HL-60 (cell line): Measurements from ENCODE around the gene SPAG8.

Source experiments
- DNase-seq, 2 experiments: peaks; one replicate each; pipeline ENCODE4 v3.0.0-alpha.2; 2010 to 2020; ENCODE audit warnings: low read depth in 1 of 2, low spot score in 1 of 2
- H3K27ac ChIP-seq: fragments of 250-450 bp; sonication (Bioruptor Pico); replicated peaks from 2 replicates; pipeline ENCODE4 v1.5.1; 2020; ENCODE audit warnings: mild to moderate bottlenecking, moderate library complexity
- H3K27me3 ChIP-seq: fragments of 250-450 bp; sonication (Bioruptor Pico); 2 replicates; pipeline ENCODE4 v1.5.1; 2021; ENCODE audit warnings: mild to moderate bottlenecking, moderate library complexity; ENCODE audit not compliant: insufficient read depth, poor library complexity, severe bottlenecking
- H3K4me3 ChIP-seq: replicated peaks from 2 replicates; pipeline ENCODE4 v1.5.1; 2011; ENCODE audit warnings: mild to moderate bottlenecking, control low read depth, low read length; ENCODE audit not compliant: insufficient read depth
- GABPA ChIP-seq: IDR thresholded peaks from 2 replicates; pipeline ENCODE4 v1.6.1; 2012; ENCODE audit warnings: low read depth
- POLR2AphosphoS5 ChIP-seq: IDR thresholded peaks from 2 replicates; pipeline ENCODE4 v1.6.1; 2012; ENCODE audit warnings: low read depth
- SPI1 ChIP-seq: IDR thresholded peaks from 2 replicates; pipeline ENCODE4 v1.6.1; 2012; ENCODE audit warnings: low read depth, mild to moderate bottlenecking, borderline replicate concordance
- TF ChIP-seq, protein P1 (sequence below): IDR thresholded peaks from 2 replicates; pipeline ENCODE4 v1.6.1; 2012; ENCODE audit warnings: low read depth; ENCODE audit not compliant: insufficient replicate concordance
- TF ChIP-seq, protein P2 (sequence below): IDR thresholded peaks from one replicate; pipeline ENCODE4 v1.5.1; 2011; ENCODE audit warnings: low read length, control low read depth, inconsistent platforms; ENCODE audit not compliant: insufficient read depth

The SPAG8 gene

DNA sequence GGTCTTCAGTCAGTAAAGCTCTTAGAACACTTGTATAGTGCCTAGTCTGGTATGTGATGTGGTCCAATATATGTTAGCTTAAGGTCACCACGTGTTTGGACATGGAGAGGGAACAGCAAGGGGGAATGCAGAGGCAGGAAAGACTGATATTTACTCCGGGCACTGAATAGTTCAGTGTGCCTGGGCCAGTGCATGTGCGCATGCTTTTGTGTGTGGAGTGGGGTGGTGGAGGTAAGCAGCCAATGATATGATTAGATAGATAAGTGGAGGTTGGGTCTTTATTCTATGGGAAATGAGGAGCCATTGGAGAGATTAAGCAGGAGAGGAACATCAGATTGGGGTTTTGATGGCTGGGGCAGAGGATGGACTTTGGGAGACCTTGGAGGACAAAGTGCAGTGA is 44.1 kb upstream of the SPAG8 start:
- Histone ChIP-seq H3K27ac (no peak overlapping the region), H3K27me3 (peaks cover 18% of the 10 kb centered on the region), H3K4me3 (no peak overlapping the region)
- TF ChIP-seq, protein P1, sequence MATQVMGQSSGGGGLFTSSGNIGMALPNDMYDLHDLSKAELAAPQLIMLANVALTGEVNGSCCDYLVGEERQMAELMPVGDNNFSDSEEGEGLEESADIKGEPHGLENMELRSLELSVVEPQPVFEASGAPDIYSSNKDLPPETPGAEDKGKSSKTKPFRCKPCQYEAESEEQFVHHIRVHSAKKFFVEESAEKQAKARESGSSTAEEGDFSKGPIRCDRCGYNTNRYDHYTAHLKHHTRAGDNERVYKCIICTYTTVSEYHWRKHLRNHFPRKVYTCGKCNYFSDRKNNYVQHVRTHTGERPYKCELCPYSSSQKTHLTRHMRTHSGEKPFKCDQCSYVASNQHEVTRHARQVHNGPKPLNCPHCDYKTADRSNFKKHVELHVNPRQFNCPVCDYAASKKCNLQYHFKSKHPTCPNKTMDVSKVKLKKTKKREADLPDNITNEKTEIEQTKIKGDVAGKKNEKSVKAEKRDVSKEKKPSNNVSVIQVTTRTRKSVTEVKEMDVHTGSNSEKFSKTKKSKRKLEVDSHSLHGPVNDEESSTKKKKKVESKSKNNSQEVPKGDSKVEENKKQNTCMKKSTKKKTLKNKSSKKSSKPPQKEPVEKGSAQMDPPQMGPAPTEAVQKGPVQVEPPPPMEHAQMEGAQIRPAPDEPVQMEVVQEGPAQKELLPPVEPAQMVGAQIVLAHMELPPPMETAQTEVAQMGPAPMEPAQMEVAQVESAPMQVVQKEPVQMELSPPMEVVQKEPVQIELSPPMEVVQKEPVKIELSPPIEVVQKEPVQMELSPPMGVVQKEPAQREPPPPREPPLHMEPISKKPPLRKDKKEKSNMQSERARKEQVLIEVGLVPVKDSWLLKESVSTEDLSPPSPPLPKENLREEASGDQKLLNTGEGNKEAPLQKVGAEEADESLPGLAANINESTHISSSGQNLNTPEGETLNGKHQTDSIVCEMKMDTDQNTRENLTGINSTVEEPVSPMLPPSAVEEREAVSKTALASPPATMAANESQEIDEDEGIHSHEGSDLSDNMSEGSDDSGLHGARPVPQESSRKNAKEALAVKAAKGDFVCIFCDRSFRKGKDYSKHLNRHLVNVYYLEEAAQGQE: no peak
- no peak for TF ChIP-seq POLR2AphosphoS5
- TF ChIP-seq SPI1: no peak
- no peak for TF ChIP-seq GABPA
- TF ChIP-seq, protein P2, sequence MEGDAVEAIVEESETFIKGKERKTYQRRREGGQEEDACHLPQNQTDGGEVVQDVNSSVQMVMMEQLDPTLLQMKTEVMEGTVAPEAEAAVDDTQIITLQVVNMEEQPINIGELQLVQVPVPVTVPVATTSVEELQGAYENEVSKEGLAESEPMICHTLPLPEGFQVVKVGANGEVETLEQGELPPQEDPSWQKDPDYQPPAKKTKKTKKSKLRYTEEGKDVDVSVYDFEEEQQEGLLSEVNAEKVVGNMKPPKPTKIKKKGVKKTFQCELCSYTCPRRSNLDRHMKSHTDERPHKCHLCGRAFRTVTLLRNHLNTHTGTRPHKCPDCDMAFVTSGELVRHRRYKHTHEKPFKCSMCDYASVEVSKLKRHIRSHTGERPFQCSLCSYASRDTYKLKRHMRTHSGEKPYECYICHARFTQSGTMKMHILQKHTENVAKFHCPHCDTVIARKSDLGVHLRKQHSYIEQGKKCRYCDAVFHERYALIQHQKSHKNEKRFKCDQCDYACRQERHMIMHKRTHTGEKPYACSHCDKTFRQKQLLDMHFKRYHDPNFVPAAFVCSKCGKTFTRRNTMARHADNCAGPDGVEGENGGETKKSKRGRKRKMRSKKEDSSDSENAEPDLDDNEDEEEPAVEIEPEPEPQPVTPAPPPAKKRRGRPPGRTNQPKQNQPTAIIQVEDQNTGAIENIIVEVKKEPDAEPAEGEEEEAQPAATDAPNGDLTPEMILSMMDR: no peak
- DNase-seq: no peak

DNA sequence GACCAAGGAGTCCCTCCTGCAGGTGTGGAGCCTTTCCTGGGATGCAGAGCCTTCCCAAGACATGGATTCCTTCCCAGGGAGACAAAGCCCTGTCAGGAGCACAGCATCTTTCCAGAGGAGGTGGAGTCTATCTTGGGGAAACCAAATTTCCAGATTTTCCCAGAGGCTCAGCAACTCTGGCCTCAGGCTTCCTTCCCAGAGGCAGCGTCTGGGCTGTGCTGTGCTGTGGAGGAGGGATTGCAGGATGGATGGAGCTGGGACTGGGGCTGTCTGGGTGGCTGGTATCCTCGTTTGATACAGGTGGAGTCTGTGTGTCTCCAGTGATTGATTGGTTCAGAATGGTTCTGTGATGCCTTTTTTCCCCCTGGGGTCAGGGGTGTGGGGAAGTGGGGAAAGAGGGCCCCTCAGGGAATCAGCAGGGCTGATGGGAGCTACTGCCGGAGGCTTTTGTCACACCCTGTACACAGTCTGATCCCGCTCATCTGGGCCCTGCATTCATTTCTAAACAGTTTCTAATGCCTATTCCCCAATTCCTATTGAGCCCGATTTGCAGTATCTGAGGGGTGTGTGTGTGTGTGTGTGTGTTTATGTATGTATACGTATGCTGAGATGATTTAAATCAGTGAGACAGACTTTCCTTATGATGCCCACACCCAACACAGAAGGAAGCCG is 42.2 kb upstream of the SPAG8 start:
- TF ChIP-seq, protein P2: no peak
- no peak for TF ChIP-seq SPI1
- no peak for TF ChIP-seq GABPA
- TF ChIP-seq, protein P1: no peak
- no peak overlapping the region for H3K27ac ChIP-seq
- no peak overlapping the region for H3K4me3 ChIP-seq
- DNase-seq: no peak
- peaks cover 26% of the 10 kb centered on the region for H3K27me3 ChIP-seq

DNA sequence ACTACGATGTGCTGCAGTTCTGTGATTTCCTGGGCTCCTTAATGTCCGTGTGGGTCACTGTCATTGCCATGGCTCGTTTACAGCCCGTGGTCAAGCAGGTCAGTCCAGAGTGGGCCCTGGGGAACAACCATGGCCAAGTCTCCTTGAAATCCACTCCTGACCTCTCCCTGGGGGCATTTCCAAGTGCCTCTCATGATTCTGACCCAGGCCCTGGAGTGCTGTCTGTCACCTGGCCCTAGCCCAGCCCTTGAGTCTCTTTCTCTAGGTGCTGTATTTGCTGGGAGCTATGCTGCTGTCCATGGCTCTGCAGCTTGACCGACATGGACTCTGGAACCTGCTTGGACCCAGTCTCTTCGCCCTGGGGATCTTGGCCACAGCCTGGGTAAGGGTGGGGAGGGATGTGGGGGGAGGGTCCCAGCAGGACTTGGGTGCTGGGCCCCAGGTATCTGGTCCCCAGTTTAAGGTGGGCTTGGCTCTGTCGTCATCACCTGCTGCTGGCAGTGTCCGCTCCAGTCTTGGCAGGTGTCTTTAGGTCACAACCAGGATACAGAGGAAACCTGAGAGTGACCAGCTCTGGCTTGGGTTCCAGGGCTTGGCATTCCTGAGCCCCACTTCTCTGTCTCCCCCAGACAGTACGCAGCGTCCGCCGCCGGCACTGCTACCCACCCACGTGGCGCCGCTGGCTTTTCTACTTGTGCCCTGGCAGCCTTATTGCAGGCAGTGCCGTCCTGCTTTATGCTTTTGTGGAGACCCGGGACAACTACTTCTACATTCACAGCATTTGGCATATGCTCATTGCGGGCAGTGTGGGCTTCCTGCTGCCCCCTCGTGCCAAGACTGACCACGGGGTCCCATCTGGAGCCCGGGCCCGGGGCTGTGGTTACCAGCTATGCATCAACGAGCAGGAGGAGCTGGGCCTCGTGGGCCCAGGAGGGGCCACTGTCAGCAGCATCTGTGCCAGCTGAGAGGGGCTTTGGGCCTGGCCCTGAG is 41.1 kb upstream of the SPAG8 start:
- Histone ChIP-seq H3K4me3 (no peak overlapping the region), H3K27me3 (peaks cover 32% of the 10 kb centered on the region), H3K27ac (no peak overlapping the region)
- no peak for TF ChIP-seq SPI1
- no peak for TF ChIP-seq GABPA
- TF ChIP-seq POLR2AphosphoS5: no peak
- TF ChIP-seq, protein P2: no peak
- TF ChIP-seq, protein P1: no peak
- DNase-seq: no peak
